Fibroblast of the aortic adventitia (primary cell): ENCODE measurements around the gene FOXN3. TPM values are rescaled to one million over a fixed set of nuclear protein-coding genes. Genes with fewer than 3 reads are reported as not detected.
A peak's percentile ranks its signal among the peaks of the same experiment; 100 is the strongest.

Source experiments
- DNase-seq: peaks from one replicate; pipeline ENCODE4 v3.0.0-alpha.2; 2010; ENCODE audit warnings: low read depth
- H3K4me3 ChIP-seq: 2 replicates; pipeline ENCODE4 v1.5.1; 2011; ENCODE audit warnings: low read depth, mild to moderate bottlenecking, control low read depth, low read length, moderate library complexity
- CTCF ChIP-seq: IDR thresholded peaks from 2 replicates; pipeline ENCODE4 v1.5.1; 2011; ENCODE audit warnings: mild to moderate bottlenecking, low read length, control low read depth, inconsistent platforms; ENCODE audit not compliant: insufficient read depth
- total RNA-seq: library from RNA; depleted of rRNA; stranded (reverse); fragments of >200 nt; gene quantifications from 2 replicates; pipeline ENCODE4 v1.2.3, GENCODE V29; 2012; ENCODE audit warnings: low replicate concordance

FOXN3 gene
- total RNA-seq, 1 donor, result 35.3 TPM

- no peak for DNase-seq
- no peak overlapping the region for H3K4me3 ChIP-seq
- no peak for TF ChIP-seq CTCF
These were observed 128.9 kb downstream of the FOXN3 start for GRCh38 chr14:89288114-89288513.

GRCh38 chr14:89284333-89285058 lies 132.5 kb downstream of the FOXN3 start:
- DNase-seq, result peak; percentile 92
- peak overlapping the region; percentile 11 for H3K4me3 ChIP-seq

GRCh38 chr14:89283327-89284060 lies 133.5 kb downstream of the FOXN3 start:
- DNase-seq, result no peak
- no peak overlapping the region for H3K4me3 ChIP-seq
- no peak for TF ChIP-seq CTCF

More at GRCh38 chr14:89284333-89285058, 132.5 kb downstream of the FOXN3 start:
- TF ChIP-seq CTCF, result no peak

GRCh38 chr14:89282191-89282590 lies 134.8 kb downstream of the FOXN3 start:
- H3K4me3 ChIP-seq, result no peak overlapping the region
- TF ChIP-seq CTCF, result no peak
- no peak for DNase-seq

GRCh38 chr14:89280600-89280999 lies 136.4 kb downstream of the FOXN3 start:
- TF ChIP-seq CTCF, result no peak
- no peak for DNase-seq
- no peak overlapping the region for H3K4me3 ChIP-seq

- no peak for DNase-seq
- H3K4me3 ChIP-seq, result no peak overlapping the region
- no peak for TF ChIP-seq CTCF
These were observed 137.3 kb downstream of the FOXN3 start for GRCh38 chr14:89279649-89280232.
